ENCODE data around the gene REXO1. TPM values are rescaled to one million over a fixed set of nuclear protein-coding genes. Genes with fewer than 3 reads are reported as not detected.

Gene REXO1
- total and polyA plus RNA-seq, 9 of the 15 experiments (the other 6 are each of a cell fraction or from before 2014, with no cell fraction given): 0.04 to 63.3 (median 15.8) TPM

GRCh38 chr19:1875646-1876495 is 27.6 kb upstream of the REXO1 start (continued):
- TF ChIP-seq RREB1 (CRISPR knock-in tag; IDR thresholded peaks at IDR 0.05) (no peak), ZBED1 (IDR thresholded peaks at IDR 0.05) (no peak), BRF2 (IDR thresholded peaks at IDR 0.05; ENCODE audit: borderline replicate concordance, insufficient read depth, insufficient read length) (no peak), IRF2 (CRISPR knock-in tag; IDR thresholded peaks at IDR 0.05) (no peak; the same call in 1 of the 2 replicates), STAT5A (IDR thresholded peaks at IDR 0.05; ENCODE audit: borderline replicate concordance, low read length) (no peak), ZBTB40 (IDR thresholded peaks at IDR 0.05) (peak; percentile 93), ZBTB40 (CRISPR knock-in tag; IDR thresholded peaks at IDR 0.05) (no peak; the same call in 1 of the 2 replicates), FOXJ3 (CRISPR knock-in tag; IDR thresholded peaks at IDR 0.05) (no peak), SRF (CRISPR knock-in tag; IDR thresholded peaks at IDR 0.05) (peak in 1 of 2 experiments; percentile 66; a peak in 1 of 4 replicates), NFYB (IDR thresholded peaks at IDR 0.05; ENCODE audit: extremely low read depth, insufficient read length) (no peak)

Data from K562 (cell line).